ENCODE results near the gene ABR. TPM values are rescaled to one million over a fixed set of nuclear protein-coding genes. Genes with fewer than 3 reads are reported as not detected.
"Not testable (repeated sequence)": the region's sequence is repeated elsewhere in the genome, so short reads cannot be mapped to it uniquely, and the experiment has no call there.

Gene ABR
- total RNA-seq, 6 experiments from 2014 or later, result 7.4 to 21.5 (median 11.3) TPM

DNA sequence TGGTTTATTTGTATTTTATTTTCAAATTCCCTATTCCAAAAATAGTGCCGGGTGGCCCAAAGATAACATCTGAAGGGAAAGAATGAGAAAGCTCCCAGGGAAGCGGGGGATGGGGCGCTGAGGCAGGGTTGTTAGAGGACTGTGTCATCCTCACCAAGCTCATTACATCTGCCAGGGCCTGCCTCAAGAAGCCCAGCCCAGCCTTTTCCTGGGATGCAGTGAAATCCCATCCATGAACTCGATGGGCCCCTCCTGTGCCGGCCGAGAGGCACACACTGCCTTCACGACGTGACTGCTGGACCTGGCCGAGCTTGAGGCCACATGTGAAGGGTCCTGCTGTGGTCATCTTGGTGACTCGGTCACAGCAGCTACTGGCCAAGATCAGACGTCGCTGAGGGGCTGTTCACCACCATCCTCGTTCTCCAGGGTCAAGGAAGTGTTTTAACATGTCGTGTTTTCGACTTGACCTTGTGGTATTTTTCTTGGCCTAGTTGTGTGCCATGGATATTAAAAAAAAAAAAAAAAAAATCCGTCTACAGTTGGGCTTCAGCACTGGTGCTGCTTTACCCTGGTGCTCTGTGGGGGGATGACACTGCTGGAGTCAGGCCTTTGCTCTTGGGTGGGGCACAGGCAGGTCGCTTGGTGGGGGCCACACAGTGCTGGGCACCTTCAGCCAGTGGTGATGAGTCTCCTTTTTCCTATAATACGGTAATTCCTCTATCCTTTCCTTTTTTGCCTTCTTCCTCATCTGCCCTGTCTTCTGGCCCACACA is 178.0 kb downstream of the ABR start:
- Histone ChIP-seq H3K36me3 (peaks cover 0 to 17% (median 8%) of the 10 kb centered on the region in 4 donors), H3K4me3 (no peak overlapping the region), H3K9me3 (no peaks in the 10 kb centered on the region), H3K4me1 (peaks cover 0 to 42% (median 18%) of the 10 kb centered on the region in 4 donors), H3K27ac (peak overlapping the region in 1 of 3 donors; percentile 48), H3K27me3 (no peaks in the 10 kb centered on the region)
- TF ChIP-seq, protein P1, sequence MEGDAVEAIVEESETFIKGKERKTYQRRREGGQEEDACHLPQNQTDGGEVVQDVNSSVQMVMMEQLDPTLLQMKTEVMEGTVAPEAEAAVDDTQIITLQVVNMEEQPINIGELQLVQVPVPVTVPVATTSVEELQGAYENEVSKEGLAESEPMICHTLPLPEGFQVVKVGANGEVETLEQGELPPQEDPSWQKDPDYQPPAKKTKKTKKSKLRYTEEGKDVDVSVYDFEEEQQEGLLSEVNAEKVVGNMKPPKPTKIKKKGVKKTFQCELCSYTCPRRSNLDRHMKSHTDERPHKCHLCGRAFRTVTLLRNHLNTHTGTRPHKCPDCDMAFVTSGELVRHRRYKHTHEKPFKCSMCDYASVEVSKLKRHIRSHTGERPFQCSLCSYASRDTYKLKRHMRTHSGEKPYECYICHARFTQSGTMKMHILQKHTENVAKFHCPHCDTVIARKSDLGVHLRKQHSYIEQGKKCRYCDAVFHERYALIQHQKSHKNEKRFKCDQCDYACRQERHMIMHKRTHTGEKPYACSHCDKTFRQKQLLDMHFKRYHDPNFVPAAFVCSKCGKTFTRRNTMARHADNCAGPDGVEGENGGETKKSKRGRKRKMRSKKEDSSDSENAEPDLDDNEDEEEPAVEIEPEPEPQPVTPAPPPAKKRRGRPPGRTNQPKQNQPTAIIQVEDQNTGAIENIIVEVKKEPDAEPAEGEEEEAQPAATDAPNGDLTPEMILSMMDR (IDR thresholded peaks at IDR 0.05), result no peak
- no peak for TF ChIP-seq POLR2A (IDR thresholded peaks at IDR 0.05)
- ATAC-seq (no peak), DNase-seq (no peak)
- intact Hi-C loops (cut with DNase I), result no loop called here
- WGBS (ENCODE audit: insufficient coverage, low coverage, low lambda C conversion rate, missing lambda C conversion rate), result 48% methylated on average over 7 of the region's 18 CpGs

DNA sequence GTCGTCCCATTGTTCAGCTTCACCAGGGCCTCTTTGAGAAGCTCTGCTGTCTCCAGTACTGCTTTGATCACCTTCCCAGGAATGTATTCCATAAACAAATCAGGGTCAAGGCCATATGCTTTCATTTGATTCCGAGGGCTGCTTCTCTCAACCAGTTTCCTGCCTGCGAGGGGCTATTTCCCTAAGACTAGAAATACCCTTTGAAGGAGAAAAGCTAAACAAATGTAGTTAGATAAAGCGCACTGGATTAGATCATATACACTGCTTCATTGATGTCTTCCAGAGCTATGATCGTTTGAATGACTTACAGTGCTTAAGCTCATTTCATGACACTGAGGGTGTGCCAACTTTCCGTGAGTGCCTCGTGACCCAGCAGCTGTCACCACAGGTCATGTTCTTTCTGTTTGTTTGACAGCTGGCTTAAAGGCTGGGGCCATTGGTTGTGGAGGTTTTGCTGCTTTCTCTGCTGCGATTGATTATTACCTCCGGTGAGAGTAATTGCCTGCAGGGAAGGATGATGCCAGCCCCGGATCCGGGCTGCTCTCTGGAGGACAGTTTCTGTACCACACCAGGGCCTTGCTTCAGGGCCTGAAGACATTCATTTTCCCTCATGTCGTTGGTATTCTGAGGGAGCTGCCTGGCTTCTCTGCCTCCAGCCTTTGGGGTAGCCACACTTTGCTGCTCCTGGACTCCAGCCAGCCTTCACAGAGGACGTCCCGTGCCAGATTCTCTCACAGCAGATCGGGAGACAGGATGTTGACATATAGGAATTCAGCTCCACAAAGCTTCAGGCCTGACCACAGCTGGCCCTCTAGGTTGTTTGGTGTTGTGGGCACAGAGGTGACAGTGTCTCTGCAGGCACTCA is 179.0 kb downstream of the ABR start:
- ATAC-seq (peak in 2 of 4 donors; percentile 1 to 15), DNase-seq (peak in 1 of 3 donors; percentile 63)
- Histone ChIP-seq H3K27me3 (no peaks in the 10 kb centered on the region), H3K9me3 (no peaks in the 10 kb centered on the region), H3K4me1 (peaks cover 0 to 44% (median 16%) of the 10 kb centered on the region in 4 donors), H3K27ac (peak overlapping the region in 2 of 3 donors; percentile 47 to 48), H3K4me3 (no peak overlapping the region), H3K36me3 (peaks cover 0 to 17% (median 8%) of the 10 kb centered on the region in 4 donors)
- no peak for TF ChIP-seq POLR2A (IDR thresholded peaks at IDR 0.05)
- TF ChIP-seq, protein P1 (IDR thresholded peaks at IDR 0.05), result no peak
- WGBS (ENCODE audit: insufficient coverage, low coverage, low lambda C conversion rate, missing lambda C conversion rate), result 36% methylated on average over 12 of the region's 15 CpGs
- intact Hi-C loops (cut with DNase I), result no loop called here

DNA sequence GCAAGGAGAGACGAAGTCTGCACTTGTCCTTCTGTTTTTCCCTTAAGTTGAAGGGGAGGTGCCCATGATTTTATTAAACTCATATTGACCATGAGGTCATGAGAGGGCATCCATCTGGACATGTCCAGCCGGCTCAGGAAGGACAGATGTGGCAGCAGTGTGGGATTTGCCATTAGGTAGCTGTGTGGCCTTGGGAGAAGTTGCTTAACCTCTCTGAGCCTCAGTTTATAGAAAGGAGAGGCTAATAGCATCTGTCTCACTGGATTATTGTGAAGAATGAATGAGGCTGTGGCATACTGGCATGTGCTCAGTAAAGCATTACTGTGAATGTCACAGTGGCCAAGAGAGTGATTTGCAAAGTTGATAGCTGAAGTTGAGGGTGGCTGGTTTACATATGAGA is 181.7 kb downstream of the ABR start:
- DNase-seq (no peak), ATAC-seq (no peak)
- no peak for TF ChIP-seq POLR2A (IDR thresholded peaks at IDR 0.05)
- H3K4me3 ChIP-seq, result peak overlapping the region in 1 of 3 donors; percentile 93
- H3K27me3 ChIP-seq, result no peaks in the 10 kb centered on the region
- intact Hi-C loops (cut with DNase I), result no loop called here
- H3K27ac ChIP-seq, result no peak overlapping the region
- H3K4me1 ChIP-seq, result peaks cover 0 to 36% (median 15%) of the 10 kb centered on the region in 4 donors
- H3K9me3 ChIP-seq, result no peaks in the 10 kb centered on the region
- WGBS (ENCODE audit: insufficient coverage, low coverage, low lambda C conversion rate, missing lambda C conversion rate), result 33% methylated on average over 2 of the region's 2 CpGs
- H3K36me3 ChIP-seq, result peaks cover 0 to 17% (median 8%) of the 10 kb centered on the region in 4 donors

DNA sequence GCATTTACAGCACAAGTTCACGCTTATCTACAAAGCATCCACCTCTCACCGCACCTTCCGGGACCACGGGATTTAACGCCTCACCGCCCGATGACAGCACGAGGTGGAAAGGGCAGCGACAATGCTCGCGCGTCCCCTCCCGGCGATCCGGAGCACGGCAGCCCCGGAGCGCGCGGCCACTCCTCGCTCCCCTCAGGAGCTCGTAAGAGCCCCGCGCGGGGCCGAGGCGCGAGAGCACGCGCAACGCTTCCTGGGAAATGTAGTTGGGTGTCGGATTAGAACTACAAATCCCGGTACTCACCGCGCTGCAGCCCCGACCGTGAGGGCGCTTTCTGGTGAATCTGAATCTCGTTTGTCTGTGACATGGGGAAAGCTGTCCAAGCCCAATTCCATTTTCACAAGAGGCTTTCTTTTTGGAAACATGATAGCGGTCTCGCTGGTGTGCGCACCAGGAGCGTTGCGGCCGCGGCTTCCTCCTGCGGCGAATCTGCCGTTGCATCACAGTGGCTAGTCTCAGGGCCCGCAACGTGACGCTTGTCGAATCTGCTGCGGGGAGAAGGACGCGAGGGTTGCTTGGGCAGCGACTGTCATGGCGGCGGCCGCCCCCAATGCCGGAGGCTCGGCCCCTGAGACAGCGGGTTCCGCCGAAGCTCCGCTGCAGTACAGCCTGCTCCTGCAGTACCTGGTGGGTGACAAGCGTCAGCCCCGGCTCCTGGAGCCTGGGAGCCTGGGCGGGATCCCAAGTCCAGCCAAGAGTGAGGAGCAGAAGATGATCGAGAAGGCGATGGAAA is 183.0 kb downstream of the ABR start, which contains the start of gene TIMM22:
TSS of gene TIMM22 (plus strand) at position 576 of the 791 bp plus-strand sequence. CDS start at position 590, 14 bp downstream.
- H3K9me3 ChIP-seq, result no peaks in the 10 kb centered on the region
- H3K36me3 ChIP-seq, result peaks cover 0 to 12% (median 6%) of the 10 kb centered on the region in 4 donors
- peak within 1 kb of the TSS; percentile 89 to 95 (median 91) for H3K27ac ChIP-seq
- H3K27me3 ChIP-seq, result no peaks in the 10 kb centered on the region
- TF ChIP-seq, protein P1 (IDR thresholded peaks at IDR 0.05), result peak; percentile 92 to 98 (median 96)
- TF ChIP-seq POLR2A (IDR thresholded peaks at IDR 0.05), result peak; percentile 72
- WGBS (ENCODE audit: insufficient coverage, low coverage, low lambda C conversion rate, missing lambda C conversion rate), result under 1% methylated on average over 26 of the region's 71 CpGs
- intact Hi-C loops (cut with DNase I), result no loop called here
- ATAC-seq (peak; percentile 96 to 98 (median 96)), DNase-seq (peak; percentile 91 to 95 (median 93))
- peak within 1 kb of the TSS; percentile 93 to 100 (median 98) for H3K4me3 ChIP-seq
- H3K4me1 ChIP-seq, result peaks cover 0 to 33% (median 14%) of the 10 kb centered on the region in 4 donors

DNA sequence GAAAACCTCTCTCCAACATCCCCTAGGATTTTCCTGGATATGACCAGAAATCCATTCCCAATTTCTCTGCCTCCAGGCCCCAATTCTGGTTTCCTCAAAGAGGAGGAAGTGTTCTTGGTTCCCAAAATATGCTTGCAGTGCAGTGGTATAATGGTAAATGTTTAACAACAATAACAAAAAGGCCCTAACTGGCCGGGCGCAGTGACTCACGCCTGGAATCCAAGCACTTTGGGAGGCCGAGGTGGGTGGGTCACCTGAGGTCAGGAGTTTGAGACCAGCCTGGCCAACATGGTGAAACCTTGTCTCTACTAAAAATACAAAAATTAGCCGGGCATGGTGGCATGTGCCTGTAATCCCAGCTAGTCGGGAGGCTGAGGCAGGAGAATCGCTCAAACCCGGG is 184.5 kb downstream of the ABR start:
- ATAC-seq; H3K9me3 ChIP-seq; DNase-seq; H3K27me3 ChIP-seq; intact Hi-C loops (cut with DNase I); H3K4me3 ChIP-seq; H3K27ac ChIP-seq; H3K36me3 ChIP-seq: not testable (repeated sequence)
- peaks cover 0 to 19% (median 7%) of the 10 kb centered on the region in 4 donors for H3K4me1 ChIP-seq
- 79% methylated on average over 4 of the region's 8 CpGs for WGBS (ENCODE audit: insufficient coverage, low coverage, low lambda C conversion rate, missing lambda C conversion rate)

Data from right lobe of liver (tissue), 6 donors.